ENCODE data around the gene PAK6. TPM values are rescaled to one million over a fixed set of nuclear protein-coding genes. Genes with fewer than 3 reads are reported as not detected.

Gene PAK6
- total RNA-seq, 2 donors from 2014 or later = 13.8 to 190 TPM

GRCh38 chr15:40251486-40252140 lies 12.8 kb downstream of the PAK6 start:
- H3K27ac ChIP-seq = peak overlapping the region in 1 of 2 donors; percentile 44
- H3K4me3 ChIP-seq = no peak overlapping the region
- no peak for DNase-seq (ENCODE audit: low spot score)
- H3K4me1 ChIP-seq (replicated peaks) = peaks cover 6% of the 10 kb centered on the region
- TF ChIP-seq CTCF (IDR thresholded peaks at IDR 0.05) (no peak), POLR2AphosphoS5 (IDR thresholded peaks at IDR 0.05) (no peak), POLR2A (IDR thresholded peaks at IDR 0.05) (no peak)
- H3K27me3 ChIP-seq (replicated peaks; ENCODE audit: insufficient read depth) = no peaks in the 10 kb centered on the region
- intact Hi-C loops (cut with DNase I) = no loop called here
- WGBS = 84% methylated on average over 10 of the region's 10 CpGs
- H3K36me3 ChIP-seq = no peaks in the 10 kb centered on the region
- no peaks in the 10 kb centered on the region for H3K9me3 ChIP-seq

GRCh38 chr15:40252141-40252437 lies 13.2 kb downstream of the PAK6 start:
- Histone ChIP-seq H3K9me3 (no peaks in the 10 kb centered on the region), H3K4me1 (replicated peaks) (peaks cover 6% of the 10 kb centered on the region), H3K4me3 (peak overlapping the region; percentile 41 to 52), H3K27ac (peak overlapping the region; percentile 35 to 44), H3K27me3 (replicated peaks; ENCODE audit: insufficient read depth) (no peaks in the 10 kb centered on the region), H3K36me3 (no peaks in the 10 kb centered on the region)
- no peak for DNase-seq (ENCODE audit: low spot score)
- 50% methylated on average over 27 of the region's 27 CpGs for WGBS
- TF ChIP-seq CTCF (IDR thresholded peaks at IDR 0.05) = no peak
- no peak for TF ChIP-seq POLR2A (IDR thresholded peaks at IDR 0.05)
- TF ChIP-seq POLR2AphosphoS5 (IDR thresholded peaks at IDR 0.05) = no peak
- intact Hi-C loops (cut with DNase I) = no loop called here

- no peaks in the 10 kb centered on the region for H3K27me3 ChIP-seq (replicated peaks; ENCODE audit: insufficient read depth)
- peak overlapping the region; percentile 41 to 52 for H3K4me3 ChIP-seq
- peak overlapping the region; percentile 35 to 44 for H3K27ac ChIP-seq
- H3K9me3 ChIP-seq = no peaks in the 10 kb centered on the region
- peak; percentile 54 for DNase-seq (ENCODE audit: low spot score)
- H3K36me3 ChIP-seq = no peaks in the 10 kb centered on the region
- intact Hi-C loops (cut with DNase I) = no loop called here
- peak in 1 of 4 experiments; percentile 5 for TF ChIP-seq CTCF (IDR thresholded peaks at IDR 0.05)
- TF ChIP-seq POLR2A (IDR thresholded peaks at IDR 0.05) = peak; percentile 70
- TF ChIP-seq POLR2AphosphoS5 (IDR thresholded peaks at IDR 0.05) = peak; percentile 15
- WGBS = 3% methylated on average over 67 of the region's 82 CpGs
- H3K4me1 ChIP-seq (replicated peaks) = peaks cover 6% of the 10 kb centered on the region
Observed at GRCh38 chr15:40252438-40253166, 13.7 kb downstream of the PAK6 start.

- peak overlapping the region; percentile 35 to 44 for H3K27ac ChIP-seq
- DNase-seq (ENCODE audit: low spot score) = no peak
- WGBS = 40% methylated on average over 28 of the region's 28 CpGs
Observed at GRCh38 chr15:40253167-40253790, 14.4 kb downstream of the PAK6 start.

More at GRCh38 chr15:40253167-40253790, 14.4 kb downstream of the PAK6 start:
- Histone ChIP-seq H3K9me3 (no peaks in the 10 kb centered on the region), H3K27me3 (replicated peaks; ENCODE audit: insufficient read depth) (no peaks in the 10 kb centered on the region), H3K36me3 (no peaks in the 10 kb centered on the region), H3K4me1 (replicated peaks) (peaks cover 6% of the 10 kb centered on the region), H3K4me3 (peak overlapping the region; percentile 41 to 52)
- TF ChIP-seq POLR2AphosphoS5 (IDR thresholded peaks at IDR 0.05) (no peak), POLR2A (IDR thresholded peaks at IDR 0.05) (no peak), CTCF (IDR thresholded peaks at IDR 0.05) (no peak)
- intact Hi-C loops (cut with DNase I) = no loop called here

Measured in prostate gland (tissue), 2 donors.